Right renal cortex interstitium (tissue), 3 donors: ENCODE results near the gene SLC6A17. TPM values are rescaled to one million over a fixed set of nuclear protein-coding genes. Genes with fewer than 3 reads are reported as not detected.

Source experiments
- DNase-seq, 3 donors: peaks; one replicate each; pipeline ENCODE4 v3.0.0-alpha.2; 2013; ENCODE audit warnings: low read depth in 3 of 3, low spot score in 2 of 3
- polyA plus RNA-seq, 3 donors: library from polyadenylated mRNA; unstranded; fragments of 120-200 nt; gene quantifications; one replicate each; pipeline ENCODE4 v1.2.1, GENCODE V29; 2013; ENCODE audit not compliant: insufficient read length in 3 of 3

SLC6A17 gene
- polyA plus RNA-seq = under 1 TPM; 0.79 to 0.89 (median 0.83) TPM

DNA sequence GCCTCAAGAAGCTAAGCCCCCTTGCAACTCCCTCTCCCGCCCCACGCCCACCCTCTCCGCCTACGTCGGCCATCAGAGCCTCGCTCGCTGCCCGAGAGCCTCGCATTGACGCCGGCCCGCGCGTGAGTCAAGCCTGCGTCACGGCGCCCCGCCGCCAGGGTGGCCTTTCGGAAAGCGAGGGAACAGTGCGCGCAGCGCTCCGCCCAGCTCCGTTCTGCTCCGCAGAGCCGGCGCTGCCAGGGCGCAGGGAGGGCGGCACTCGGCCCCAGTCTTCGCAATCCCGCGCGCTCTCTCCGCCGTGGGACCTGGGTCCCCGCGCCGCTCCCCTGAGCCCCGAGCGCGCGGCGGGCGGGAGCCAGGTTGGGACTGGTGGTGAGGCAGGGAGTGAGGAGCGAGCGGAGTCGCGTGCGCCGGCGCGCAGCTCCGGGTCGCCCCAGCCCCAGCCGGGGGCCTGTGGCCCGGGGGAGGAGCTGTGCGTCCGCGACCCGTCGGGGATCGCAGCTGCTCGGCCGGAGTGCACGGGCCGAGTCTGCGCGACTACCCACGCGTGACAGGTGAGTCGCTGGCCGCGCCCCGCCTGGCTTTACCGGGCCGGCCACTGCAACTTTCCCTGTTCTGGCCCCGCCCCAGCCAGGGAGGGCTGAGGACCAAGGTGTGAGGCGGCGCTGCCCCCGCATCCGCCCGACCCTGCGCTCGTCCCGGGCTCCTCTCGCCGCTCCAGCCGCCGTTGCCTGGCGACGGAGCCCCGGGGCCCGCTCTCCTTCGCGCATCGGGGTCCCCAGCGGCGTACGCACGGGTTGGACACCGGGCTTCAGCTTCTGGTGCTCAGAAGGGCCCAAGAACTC lies at the start of gene SLC6A17:
Gene SLC6A17, plus strand, starts transcription at position 165 of the 845 bp plus-strand sequence. CDS start 16,436 bp downstream, outside the sequence.
- DNase-seq = no peak

DNA sequence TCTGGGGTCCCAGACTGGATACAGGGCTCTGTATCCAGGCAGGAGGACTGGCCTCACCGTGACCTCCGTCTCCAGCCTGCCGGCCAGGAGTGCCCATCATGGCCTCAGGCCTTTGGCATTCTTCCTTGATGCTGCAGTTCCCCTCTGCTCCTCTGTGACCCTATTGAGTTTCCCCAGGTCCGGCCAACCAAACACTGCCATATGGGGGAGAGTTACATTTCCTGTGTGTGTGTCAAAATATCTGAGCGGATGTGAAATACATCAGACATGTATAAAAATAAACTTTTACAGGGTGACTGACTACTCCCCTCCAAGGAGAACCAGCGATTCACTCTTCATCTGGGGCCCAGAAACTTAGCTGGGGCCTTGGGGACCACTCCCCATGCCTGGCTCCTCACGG lies 48.2 kb upstream of the SLC6A17 start:
- DNase-seq = no peak

DNA sequence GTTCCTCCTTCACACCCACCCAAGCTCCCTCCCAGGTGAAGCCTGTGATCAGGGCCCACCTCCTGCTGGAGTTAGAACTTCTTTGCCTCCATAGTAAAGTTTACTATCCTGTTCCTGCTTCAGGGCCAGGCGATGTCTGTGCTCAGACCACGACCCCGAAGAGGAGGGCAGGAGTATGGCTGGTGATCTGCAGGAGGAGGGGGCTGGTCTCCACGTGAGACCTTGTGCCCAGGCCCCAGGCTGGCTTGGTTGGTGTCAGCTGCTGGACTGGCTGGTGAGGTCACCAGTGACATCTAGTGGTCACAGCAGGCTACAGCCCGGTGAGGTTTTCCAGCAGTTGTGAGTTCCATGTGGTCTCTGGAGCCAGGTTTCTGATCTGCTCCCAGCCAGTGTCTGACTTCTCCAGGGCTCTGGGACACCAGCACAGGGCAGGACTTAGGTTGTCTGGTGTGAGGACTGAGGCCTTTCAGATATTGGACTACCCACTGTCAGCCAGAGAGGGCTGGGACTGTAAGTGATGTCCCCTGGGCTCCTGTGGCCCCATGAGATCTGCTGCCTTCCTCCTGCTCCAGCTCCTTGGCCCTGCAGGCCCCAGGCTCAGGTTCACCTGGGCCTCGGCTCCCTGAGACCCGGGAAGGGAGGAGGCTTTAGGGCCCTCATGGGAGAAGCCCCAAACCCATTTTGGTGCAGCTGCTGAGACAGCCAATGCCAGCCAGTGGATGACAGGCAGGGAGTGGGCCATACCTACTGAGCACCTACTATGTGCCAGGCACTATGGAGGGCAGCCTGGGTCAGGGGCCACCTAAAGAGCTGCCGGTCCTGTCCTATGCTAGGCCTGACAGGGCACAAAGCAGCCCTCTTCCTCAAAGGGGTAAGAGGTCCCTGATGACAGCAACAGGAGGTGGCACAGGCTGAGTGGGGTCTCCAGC lies 44.0 kb upstream of the SLC6A17 start:
- no peak for DNase-seq

DNA sequence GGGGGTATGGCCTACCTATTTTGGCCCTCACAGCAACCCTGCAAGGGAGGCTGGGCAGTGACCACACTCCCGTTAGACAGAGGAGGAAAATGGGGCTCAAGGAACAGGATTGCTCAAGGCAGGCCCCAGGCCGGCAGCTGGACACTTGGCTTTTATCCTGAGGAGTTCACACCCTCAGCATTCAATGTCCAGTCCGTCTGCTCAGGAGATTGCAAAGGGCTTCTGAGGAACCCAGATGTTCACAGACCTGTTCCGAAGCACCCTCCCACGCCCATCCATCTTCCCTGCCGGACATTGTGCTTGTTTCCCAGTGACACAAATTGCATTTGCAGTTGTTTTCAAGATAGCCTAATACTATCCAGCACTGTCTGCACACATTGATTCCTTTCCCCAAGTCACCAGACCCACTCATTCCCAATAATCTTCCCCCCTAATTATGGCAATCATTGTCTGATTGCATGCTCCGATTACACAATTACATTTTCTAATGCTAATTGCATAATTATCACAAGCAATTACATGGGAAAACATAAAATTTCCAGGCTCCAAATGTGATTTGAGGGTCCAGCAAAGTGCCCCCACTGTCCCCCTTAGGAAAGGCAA lies 42.3 kb upstream of the SLC6A17 start:
- DNase-seq = no peak

DNA sequence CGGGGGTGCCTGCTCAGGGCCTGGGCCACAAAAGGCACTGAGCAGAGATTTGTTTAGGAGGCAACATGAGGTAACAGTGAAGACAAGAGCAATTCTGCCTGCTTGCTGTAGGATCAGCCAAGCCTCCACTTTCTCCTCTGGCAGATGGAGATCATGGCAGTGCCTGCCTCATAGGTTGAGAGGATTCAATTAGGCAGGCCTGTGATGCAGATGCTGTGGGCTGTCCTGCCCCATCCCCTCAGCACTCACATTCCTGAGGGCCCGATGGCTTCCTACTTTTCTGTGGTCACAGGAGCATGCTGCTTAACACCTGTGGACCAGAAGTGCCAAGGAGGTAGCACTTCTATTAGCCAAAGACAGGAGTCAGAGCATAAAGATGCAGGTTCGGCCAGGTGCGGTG lies 39.2 kb upstream of the SLC6A17 start:
- DNase-seq = no peak

DNA sequence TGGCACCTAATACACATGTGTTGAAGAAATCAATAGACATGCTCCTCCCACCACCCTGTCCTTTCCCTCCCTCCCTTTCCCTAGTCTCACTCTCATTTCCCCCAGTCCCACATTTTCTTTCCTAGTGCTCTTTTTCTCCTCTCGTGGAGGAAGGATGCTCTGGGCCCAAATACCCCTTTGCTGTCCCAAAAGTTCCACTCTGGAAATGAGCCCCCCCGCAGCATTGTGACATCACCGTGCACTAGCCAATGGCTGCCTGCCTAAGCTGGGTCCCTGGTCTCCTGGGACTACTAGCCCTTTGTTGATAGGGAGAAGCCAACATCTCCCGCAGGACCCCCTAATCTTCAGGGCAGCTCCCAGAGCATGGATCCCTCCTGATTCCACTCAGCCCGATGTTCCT lies 38.2 kb upstream of the SLC6A17 start, which contains the start of gene UBL4B:
Gene UBL4B, plus strand, starts transcription at position 301 of the 400 bp plus-strand sequence. Its CDS starts 92 bp downstream, at position 393.
- DNase-seq = no peak

DNA sequence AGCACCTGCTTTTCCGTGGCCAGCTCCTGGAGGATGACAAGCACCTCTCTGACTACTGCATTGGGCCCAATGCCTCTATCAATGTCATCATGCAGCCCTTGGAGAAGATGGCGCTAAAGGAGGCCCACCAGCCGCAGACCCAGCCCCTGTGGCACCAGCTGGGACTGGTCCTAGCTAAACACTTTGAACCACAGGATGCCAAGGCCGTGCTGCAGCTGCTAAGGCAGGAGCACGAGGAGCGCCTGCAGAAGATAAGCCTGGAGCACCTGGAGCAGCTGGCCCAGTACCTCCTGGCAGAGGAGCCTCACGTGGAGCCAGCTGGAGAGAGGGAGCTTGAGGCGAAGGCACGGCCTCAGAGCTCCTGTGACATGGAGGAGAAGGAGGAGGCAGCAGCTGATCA lies 37.6 kb upstream of the SLC6A17 start:
- no peak for DNase-seq

DNA sequence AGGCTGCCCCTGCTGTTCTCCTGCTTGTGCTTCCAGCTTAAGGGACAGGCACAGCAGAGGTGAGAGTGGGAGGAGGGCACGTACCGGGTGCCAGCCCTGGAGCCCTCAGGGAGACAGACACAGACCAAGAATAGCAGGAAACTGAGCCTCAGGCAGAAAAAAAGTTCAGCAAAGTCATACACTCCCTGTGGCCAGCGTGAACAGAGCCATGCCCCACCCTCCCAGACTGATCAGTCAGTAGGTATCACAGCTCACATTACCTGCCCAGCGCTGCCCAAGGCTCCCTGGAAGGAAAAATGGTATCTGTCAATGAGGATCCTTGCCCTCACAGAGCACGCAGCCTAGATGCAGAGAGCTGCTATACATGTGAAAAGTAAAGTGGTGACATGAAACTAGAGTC lies 36.7 kb upstream of the SLC6A17 start:
- DNase-seq = no peak

DNA sequence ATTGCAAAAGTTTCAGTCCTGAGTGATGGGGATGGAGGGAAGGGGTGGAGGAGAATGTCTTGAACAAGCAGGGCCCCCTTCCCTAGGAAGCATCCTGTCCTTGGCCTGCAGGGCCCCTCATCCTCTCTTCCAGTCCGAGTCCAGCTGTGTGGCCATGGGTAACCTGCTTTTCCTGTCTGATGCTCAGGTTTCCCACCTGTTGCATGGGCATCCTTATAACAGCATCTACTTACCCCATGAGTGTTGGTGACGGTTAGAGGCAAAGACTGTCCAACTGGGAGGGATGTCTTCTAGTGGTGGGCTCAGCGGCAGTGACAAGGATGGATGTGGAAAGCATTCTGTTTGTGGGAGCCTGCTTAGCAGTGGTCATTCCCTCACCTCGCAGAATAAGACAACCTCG lies 36.1 kb upstream of the SLC6A17 start:
- no peak for DNase-seq

DNA sequence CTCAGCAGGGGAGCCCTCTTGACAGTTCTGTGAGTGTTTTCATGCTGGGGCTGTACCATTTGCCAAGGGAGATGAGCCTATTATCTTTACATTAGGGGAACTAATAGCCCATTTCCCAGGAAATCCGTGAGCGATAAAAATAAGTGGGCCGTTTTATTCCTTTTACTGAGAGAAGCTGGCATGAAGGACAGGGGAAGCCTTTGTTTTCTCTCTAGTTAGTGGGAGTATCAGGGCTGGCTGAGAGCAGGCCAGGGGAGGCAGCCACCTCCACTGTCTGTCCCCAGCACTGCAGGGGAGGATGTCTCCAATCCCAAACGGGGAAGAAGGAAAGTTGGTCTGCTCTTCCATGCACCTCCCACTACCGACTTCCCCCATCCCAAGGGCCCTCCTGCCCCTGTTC lies 35.5 kb upstream of the SLC6A17 start:
- no peak for DNase-seq

DNA sequence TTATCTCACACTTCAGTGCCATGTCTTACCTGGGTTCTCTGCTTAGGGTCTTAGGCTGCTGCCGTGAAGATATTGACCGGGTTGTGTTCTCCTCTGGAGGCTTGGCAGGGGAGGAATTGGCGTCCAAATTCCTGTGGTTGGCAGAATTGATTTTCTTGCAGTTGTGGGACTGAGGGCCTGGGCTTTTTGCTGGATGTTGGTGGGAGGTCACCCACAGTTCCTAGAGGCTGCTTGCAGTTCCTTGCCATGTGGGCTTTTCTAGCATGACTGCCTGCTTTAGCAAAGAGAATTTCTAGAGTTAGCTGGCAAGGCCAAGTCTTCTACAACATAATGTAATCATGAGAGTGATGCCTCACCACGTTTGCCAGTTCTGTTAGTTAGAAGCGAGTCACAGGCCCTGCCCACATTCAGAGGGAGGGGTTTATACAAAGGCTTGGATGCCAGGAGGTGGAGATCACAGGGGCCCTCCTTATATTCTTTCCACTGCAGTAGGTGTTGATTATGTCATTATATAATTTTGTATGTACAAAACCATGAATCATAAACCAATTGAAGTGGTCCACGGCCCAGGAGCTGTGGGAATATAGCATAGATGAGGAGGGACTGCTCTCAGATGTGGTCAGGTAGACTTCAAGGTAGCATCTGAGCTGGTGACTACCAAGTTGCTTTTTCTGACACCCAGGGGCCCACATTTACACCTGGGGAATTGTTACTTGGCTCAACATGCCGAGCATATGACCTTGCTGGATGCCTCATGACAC lies 31.5 kb upstream of the SLC6A17 start:
- no peak for DNase-seq

DNA sequence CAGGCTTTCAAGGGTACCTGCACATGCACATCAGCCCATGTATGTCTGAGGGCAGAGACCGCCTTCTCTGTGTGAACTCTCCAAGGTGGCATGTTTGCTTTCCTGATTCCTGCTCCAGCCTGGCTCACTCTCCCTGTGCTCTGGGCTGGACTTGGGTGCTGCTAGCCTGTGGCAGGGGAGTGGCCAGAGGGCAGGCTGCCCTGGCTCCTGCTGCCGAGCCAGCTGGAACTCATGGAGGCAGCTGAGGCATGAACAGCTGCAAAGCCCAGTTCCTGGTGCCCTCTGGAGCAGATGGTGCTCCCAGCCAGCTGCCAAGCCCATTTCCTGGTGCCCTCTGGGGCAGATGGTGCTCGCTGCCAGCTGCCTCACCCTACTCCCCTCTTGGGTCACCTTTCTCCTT lies 30.5 kb upstream of the SLC6A17 start:
- DNase-seq = no peak

DNA sequence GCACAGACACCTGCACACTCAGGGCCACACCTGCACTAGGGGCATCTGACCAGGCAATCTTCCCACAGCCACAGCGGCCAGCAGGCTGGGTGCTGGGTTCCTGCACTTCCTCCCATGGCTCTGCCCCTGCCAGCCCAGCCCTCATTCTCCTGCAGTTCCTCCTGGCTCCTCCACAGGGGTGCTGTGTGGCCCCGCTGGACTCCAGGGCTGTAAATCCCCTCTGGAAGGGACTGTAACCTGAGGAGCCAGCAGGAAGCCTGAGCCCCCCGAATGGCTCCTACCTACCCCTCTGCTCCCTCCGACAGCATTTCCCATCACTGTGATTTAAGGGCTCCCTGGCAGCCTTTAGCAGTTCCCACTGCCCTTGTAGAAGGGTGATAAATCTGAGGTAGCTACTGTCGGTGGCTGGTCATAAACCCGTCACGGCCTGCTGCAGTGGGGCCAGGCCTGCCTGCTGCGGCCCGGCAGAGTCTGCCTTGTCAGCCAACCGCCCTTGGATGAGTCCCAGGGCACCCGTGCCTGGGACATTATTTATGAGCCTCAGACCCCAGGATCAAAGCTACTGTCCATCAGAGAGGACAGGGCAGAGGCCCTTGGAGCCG lies 29.2 kb upstream of the SLC6A17 start:
- peak; percentile 50 to 72 (median 62) for DNase-seq

DNA sequence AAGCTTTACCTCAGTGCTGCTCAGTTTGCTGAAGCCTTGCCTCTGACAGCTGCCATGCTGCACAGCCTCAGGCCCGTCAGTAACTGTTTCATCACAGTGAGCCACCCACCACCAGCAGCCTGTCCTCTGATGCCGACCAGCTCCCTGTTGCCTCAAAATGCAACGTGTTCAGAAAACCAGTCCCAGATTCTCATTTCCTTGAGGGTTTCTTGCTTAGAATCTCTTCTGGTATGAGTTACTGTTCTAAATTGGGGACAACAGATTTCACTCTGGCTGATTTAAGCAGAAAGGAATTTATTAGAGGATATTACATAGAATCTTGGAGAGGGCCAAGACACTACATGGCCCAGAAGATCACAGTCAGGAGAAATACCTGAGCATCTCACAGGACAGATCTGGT lies 27.1 kb upstream of the SLC6A17 start:
- no peak for DNase-seq

DNA sequence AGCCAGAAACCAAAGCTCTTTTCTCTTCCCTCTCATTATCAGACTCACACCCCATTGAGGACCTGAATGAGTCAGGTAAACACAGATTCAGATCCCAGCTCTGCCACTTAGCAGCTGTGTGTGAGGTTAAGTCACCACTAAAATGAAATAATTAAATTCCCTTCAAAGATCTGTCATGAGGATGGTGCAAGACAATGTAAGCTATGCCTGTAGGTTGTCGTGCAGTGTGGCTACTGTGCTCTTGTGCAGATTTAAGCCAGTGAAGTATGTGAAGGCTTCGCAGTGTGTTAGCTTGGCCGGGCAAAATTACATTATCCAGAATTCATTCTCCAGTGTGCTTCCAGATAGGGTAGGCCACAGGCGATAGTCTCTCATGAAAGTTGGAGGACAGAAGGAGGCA lies 24.5 kb upstream of the SLC6A17 start:
- no peak for DNase-seq

DNA sequence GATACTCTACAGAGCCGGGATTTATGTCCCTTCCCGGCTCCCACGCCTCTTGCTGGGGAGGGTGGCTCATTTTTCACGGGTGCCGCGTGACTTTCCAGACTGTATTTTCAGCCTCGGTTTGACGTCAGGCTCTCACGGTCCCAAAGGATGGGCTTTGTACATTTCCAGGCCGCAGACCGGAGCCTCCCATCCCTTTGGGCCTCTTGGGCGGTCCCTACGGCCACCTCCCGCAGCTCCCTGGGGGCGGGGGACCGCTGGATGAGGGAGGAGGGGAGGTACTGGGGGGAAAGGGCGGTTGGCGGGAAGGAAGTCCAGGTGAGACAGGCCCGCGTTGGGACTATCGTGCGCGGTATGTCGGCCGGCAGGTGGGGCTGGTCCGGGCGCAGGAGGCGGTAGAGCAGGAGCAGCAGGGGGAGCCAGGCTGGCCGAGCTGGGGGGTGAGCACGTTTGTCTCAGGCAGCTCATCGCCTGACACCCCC lies 20.1 kb upstream of the SLC6A17 start:
- DNase-seq = no peak

DNA sequence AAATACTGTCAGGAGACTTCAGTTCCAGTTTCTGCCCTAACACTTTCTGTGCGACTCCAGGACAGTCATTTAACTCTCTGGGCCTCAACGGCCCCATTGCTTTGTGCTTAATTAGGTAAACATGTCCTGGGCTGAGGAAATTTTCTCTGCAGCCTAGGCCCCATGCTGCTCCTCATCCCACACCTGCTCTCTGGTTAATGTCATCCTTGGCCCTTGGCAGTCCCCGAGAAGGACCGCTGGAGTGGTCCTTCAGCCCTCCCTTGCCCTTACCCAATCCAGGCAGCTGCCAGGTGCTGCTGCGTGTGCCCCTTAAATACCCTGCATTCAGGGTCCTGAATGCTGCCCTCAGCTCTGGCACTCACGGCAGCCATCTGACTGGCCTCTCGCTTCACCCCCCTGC lies 19.3 kb upstream of the SLC6A17 start:
- DNase-seq = no peak

DNA sequence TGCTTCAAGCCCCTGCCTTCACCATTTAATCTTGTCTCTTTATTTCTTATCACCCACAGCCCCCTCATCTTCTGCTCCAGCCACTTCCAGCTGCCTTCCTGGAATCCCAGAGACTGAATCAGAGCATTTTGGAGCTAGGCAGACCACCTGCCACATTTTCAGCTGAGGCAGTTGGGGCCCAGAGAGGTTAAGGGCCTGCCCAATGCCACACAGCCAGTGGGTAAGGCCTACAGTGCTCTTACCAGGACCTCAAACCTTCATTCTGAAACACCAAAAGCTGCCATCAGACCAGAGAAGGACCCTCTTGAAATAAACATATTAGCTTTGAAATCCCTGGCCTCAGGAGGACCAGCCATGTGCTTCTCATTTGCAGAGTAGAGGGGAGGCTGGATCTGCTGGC lies 17.6 kb upstream of the SLC6A17 start:
- DNase-seq = no peak

DNA sequence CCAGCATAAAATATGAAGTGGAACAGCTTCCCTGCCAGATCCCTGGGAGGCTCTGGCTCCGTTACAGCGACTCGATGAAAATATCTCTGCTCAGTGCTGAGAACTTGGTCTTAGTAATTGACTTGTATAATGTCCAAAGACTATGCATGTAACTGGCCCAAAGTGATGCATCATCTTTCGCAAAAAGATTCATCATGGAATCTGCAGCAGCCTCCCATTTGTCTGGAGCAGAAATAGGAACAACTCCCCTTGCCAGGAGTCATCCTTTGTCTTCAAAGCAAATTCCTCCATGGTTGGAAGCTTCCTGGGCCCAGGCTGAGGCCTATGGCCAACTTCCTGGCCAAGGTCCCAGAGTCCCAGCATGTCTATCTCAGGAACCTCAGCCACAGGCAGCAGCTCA lies 16.9 kb upstream of the SLC6A17 start:
- DNase-seq = no peak
